GM10847 (cell line): ENCODE measurements around the gene RELN.

ENCODE experiments used
- POLR2A ChIP-seq: IDR thresholded peaks from 2 replicates; pipeline ENCODE4 v1.6.1; 2011; ENCODE audit not compliant: insufficient read length; ENCODE audit errors: extremely low read depth

Gene RELN

DNA sequence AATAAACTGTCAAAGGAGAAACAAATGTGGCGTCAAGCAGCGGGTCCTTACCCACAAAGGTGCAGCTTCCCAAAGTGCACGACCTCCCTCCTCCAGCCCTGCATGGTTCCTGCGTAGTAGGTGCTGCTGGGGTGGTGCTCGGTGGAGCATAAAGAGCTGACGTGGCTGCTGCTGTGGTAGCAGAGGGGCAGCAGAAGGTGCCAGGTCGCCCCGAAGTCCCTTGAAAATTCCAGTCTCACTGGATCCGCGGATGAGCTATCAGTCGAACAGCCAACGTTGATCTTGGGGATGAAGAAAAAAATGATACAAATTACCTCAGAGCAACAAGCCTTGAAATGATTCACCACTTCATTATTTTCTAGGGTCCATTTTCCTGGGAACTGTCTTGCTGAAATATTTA lies 438.4 kb downstream of the RELN start:
- TF ChIP-seq POLR2A: no peak

DNA sequence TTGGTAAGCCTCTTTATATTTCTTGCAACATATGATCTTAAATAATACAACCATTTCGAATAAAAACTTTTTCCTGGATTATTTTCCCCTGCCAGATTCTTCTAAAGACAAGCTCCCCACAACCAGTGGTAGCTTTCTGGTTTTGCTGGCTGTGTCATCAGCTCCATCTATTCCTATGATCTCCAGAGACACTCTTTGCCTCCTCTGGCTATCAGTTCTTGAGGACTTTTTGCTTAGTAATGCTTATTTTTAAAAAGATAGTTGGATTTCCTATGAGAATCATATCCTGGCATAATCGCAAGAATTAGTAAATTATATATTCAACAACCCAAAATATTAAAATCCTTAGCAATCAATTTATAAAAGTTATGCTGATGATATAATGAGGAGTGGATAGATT lies 439.7 kb downstream of the RELN start:
- TF ChIP-seq POLR2A: no peak

DNA sequence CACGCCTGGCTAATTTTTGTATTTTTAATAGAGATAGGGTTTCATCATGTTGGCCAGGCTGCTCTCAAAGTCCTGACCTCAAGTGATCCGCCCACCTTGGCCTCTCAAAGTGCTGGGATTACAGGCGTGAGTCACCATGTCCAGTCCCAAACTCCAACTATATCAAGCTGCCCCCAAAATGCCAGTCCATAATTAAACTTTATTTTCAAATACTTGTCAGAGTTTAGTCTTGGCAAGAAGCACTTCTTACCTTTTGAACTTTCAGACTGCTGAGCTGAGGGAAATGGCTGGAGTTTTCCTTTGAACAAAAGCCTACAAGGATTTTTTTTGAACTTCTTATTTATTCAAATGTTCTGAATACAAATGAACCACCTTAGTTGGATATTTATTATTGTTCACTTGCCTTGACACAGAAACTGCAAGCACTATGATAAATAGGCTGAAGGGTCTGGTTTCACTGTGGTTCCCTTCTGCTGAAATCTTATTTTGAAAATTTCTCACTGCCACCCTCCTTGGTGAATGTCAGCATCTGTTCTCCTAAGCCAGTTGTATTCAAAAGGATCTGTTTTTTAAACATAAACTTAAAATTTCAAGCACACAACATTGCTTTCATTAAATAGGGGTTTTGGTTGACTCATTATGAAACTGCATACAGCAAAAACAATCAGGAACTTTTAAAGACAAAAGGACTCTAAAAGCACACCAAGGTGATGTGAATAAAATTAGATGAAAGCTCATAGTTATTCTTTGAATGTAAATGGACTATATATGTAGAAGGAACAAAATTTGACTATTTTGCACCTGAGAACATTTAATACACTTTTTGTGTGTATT lies 441.8 kb downstream of the RELN start:
- TF ChIP-seq POLR2A: no peak

DNA sequence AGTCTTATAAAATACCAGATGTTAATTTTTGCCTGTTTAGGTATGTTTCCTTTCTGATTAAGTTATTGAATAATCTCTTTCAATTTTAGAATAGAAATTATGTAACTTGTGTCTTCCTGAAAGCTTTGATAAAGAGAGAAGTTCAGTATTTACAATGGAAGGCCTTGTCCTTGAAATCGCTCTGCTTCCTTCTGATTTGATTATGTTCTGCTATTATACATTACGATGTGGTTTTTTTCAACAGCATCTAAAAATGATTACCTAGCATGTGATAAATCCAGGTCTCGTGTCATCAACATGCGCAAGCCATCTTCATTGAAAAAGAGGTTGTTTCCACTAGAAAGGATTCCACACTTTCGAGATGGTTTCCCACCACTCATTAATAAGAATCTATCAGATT lies 447.0 kb downstream of the RELN start:
- no peak for TF ChIP-seq POLR2A

DNA sequence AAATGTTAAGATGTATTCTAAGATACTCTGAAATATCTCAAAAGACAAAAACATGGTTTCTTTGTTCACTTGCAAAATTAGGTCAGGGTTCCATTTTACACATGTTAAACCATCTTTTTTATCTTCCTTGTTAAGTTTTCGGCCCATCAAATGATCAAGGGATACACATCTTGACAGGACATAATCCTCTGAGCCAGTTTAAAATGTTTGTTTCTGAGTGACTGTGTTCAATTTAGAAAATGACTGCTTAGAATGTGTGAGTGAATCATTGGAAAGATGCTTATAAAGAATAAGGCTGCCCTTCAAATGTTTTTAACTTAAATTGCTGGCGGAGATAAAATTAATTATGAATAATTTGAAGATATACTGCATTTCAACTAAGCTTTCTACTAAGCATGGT lies 447.5 kb downstream of the RELN start:
- no peak for TF ChIP-seq POLR2A

DNA sequence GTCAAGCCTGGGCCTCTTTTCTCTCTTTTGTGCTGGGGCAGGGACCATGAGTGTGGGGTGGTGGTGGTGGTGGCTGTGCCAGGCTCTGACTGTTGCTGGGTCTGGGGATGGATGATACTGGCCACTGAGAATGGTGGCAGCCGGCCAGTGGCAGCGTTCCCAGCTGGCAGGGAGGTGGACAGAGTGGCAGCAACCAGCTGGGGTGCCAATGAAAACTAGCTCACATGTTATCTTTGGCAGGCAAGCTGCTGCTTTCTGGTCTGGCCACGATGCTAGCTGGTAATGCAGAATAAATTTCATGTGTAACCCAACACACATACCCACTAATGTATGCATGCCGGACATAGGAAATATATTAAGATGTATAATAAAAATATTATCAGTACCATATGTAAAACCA lies 448.4 kb downstream of the RELN start:
- no peak for TF ChIP-seq POLR2A

DNA sequence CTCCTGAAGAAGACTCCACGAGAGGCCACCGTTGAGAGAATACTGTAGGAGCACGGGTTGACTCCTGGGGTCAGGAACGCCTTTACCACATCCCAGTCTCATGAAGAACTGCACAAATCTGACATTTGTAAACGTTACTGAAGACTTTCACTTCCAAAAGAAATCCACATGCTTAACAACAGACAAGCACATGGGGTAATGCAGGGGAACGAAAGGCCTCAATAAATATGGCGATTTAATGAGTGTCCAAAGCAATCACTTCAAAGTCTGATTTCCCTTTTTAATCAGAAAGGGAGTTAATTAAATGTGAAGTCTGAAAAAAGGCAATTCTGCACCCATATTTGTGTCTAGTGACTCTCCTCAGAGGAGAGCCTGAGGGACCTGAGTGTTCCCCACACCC lies 449.1 kb downstream of the RELN start:
- TF ChIP-seq POLR2A: no peak

DNA sequence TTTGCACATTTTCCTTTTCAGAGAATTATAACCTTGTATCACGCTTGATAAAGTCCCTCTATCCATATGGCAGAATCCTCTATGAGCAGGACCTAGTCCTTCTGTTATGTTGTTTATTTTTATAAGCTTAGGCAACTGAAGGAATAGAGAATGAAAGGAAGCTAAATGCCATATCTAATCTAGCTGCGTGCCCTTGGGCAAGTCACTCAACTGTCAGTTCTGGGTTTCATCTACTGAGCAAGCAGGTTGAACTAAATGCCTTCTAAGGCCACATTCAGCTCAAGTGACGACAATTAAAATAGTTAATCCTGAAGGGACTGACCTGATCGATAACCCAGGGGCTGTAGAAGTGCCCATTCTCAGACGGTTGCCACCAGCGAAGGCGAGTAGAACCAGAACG lies 449.6 kb downstream of the RELN start:
- no peak for TF ChIP-seq POLR2A

DNA sequence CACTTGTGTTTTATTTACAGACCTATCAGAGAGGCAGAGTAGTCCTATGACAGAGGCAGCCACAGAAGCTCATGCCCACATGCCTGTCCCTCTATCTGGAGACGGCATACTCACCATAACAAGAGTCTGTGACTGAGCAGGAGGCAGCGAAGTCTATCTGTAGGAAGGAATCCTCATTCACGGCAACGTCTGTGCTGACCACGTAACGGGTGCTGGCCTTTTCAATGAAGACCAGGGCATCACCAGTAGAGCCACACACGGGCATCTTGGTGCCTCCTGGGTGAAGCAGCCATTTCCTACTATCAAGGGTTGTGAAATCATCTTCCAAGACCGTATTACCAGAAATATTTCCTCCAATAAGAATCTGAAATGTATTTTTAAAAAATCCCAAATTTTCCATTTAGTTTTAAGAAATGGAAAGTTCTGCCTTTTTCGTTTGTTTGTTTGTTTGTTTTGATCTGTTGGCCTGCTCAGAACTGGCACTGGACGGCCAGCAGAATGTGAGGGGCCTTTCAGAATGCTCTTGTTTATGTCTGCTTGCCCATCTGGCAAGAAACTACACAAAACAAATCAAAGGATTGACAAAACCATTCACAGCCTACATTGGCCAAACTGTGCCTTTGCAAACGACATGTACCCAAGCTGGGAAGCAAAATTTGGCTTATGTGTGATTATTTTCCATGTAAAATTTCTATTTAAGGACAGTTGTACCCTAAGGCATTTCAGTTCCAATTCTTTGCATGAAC lies 450.3 kb downstream of the RELN start:
- no peak for TF ChIP-seq POLR2A

DNA sequence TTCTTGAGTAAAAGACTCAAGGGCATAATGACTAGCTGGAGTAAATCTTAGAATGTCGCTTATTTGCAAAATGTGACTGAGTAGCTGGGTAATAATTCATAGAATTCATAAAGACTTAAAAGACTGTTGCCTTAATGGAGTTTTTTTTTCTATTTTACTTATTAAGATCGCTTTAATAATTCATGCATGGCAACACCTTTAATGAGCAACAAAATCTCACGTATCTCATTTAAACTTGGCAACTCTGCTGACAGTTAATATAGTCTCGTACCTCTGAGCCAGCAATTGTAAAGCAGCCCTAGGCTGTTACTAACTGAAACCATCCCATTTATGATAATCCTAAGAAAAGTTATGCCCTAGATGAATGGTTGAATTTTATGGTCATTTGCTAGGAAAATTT lies 455.7 kb downstream of the RELN start:
- TF ChIP-seq POLR2A: no peak

DNA sequence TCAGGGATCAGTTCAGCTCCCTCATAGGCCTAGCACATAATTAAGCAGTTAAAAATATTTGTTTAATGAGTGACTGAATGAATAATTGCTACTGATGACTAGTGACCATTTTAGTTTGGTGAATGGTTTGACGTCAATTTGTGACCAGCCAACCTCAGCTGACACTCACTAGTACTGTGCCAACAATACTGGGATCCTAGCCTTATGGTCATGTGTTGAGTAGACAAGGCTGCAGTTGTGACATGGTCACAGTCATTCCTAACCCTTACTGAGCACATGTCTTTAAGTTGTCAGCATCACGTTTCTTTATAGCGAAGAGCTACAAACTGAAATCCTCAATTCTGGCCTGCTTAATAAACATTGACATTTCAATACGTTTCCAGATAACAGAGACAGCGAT lies 456.5 kb downstream of the RELN start:
- no peak for TF ChIP-seq POLR2A

DNA sequence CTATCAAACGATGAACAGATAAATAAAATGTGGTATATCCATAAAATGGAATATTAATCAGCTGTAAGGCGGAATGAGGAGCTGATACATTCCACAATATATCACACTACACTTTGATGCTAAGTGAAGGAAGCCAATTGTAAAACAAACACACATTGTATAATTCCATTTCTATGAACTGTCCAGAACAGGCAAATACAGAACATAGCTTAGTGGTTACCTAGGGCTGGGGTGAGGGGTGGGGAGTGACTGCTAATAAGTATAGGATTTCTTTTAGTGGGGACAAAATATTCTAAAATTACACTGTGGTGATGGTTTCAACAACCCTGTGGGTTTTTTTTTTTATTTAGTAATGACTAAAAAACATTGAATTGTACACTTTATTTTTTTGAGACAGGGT lies 461.3 kb downstream of the RELN start:
- TF ChIP-seq POLR2A: no peak

DNA sequence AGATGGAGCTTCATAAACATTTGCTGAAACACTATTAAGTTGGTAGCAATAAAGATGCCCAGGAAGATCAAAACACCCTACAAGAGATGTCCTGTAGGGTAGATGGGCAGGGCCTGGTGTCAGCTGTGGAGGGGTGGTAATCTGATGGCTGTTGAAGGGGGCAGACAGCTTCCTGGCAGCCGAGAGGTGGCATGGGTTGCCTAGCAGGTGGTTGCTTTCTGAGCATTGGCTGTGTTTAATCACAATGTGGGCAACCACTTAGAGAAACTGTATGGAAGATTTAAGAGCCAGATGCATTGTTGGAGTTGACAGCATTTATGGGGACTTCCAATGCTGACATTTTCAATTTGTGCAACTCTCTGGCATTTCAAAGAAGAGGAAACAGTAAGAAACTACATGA lies 463.5 kb downstream of the RELN start:
- TF ChIP-seq POLR2A: no peak

DNA sequence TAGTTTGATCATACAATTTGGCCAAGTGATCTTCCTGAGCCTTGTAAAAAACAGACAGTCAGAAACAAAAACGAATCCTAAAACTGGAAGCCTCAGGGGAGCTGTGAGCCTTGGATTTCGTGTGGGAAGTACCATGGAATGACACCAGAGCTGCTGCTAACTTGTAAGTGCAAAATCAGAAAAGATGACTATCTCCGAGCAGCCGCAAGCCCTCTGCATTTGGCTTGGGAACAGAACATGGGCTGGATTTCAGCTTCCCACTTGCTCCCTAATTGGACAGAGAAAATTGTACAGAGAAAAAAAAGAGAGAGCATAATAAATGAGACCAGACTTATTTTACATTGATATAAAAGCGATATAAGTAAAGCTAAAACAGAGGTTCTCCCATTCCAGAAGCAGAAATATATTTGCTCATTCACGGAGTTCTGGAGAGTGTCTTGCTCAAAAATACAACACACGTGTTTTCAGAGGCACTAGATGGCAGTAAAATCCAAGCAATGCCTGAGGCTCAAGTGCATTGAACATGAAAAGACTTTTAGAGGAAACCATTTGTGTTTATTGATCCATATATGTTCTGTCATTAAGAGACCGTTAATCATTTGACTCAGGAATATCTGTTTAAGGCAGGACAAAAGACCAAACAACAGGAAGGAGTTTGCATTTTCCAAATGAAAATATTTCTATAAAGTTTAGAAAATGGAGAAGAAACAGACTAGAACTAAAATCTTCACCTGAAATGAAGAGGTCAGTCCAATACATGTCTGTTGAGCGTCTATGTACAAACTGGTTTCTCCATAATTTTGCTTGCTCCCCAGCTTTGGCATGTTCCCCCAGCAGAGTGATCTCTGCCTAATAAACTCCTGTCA lies 465.2 kb downstream of the RELN start:
- TF ChIP-seq POLR2A: no peak

DNA sequence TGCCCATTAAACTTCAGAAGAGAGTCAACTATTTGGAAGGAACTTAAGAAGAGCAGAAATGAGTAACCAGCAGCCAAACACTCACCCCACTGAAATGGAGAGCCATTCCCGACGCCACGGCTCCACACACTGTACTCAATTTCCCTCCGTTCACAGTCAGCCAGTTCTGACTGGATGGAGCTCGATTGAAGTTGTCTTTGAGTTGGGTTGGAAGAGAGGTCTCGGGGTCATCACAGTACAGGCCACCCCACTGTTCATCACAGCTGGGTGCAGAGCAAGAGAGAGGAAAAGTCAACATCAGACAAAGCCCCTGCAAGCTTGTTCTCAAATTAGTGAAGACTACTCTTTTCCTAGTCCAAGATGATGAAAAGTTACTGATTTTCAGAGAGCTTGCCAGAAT lies 467.5 kb downstream of the RELN start:
- TF ChIP-seq POLR2A: no peak
